ENCODE results near the gene PKNOX2.

Gene PKNOX2

DNA sequence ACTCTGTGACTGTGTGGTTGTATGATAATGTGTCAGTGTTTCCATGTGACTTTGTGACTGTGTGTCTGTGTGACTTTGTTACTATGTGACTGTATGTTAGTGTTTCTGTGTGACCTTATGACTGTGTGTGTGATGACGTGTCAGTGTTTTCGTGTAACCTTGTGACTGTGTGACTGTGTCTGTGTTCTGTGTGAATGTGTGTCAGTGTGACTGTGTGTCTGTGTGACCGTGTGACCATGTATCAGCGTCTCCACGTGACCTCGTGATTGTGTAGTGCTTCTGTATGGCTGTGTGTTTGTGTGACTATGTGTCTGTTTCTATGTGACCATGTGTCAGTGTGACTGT is 9.5 kb upstream of the PKNOX2 start:
- no peak for DNase-seq

DNA sequence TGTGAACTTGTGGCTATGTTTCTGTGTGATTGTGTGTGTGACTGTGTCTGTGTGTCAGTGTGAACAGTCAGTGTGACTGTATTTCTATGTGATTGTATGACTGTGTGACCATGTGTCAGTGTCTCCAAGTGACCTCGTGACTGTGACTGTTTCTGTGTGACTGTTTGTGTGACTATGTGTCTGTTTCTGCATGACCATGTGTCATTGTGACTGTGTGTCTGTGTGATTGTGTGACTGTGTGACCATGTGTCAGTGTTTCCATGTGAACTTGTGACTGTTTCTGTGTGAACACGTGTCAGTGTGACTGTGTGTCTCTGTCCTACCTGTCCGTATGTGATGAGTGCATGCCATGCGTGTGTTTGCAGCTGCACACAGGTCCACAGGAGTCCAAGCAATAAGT is 8.8 kb upstream of the PKNOX2 start:
- DNase-seq, result no peak

DNA sequence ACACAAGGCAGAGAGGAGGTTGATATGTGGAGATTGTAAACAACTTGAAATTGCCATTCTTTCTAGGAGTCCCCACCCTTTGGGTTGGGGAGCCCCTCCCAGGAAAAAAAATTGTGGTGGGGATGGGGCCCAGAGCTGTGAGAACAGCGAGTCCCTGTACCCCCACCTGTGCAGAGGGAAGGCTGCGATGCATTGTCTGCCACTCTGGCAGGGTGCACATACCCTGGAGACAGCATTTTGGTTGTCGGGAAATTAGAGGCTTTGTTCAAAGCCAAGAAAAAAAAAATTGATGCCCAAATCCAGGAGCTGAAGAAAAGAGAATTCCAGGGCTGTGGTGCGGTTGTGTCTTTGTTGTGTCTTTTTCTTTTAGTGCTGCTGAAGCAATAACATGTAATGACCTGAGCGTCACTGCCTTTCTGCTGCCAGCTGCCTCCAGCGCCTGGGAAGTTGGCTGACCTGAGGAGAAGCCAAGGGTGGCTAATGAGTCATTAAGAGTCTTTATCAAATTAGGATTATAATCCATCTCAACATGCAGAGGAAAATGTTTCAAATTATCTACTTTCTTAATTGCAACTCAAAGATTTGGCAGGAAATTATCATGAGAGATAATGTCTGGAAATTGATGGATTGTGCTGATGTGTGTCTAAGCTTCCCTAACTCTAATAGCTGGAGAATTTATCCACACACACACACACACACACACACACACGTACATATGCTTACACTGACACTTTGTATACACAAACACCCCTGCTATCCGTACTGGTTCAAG is 8.0 kb upstream of the PKNOX2 start:
- no peak for DNase-seq

DNA sequence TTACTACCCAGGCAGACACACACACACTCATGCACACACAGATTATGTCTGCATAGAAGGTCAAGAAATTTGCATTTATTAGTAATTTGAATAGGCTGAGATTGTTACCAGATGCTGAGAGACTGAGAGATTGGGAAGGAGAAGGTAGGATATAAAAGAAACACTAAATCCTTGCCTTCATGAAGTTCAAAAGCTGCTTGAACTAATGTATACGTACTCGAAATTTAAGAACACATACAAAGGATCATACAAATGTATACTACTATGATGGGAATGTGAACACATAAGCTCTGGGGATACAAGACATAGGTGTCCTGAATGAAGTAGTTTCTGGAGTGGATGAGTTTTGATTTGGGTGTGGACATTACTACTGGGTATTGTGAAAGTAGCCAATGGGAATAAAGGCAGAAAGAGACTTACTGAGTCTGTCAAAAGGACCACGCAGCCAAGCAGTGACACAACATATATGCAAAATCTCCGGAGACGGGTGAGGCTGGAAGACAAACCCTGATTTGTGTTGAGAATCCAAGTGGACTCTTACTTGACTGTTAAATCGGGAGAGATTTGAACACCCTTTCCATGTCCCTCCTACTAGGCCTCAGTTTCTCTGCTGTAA is 7.3 kb upstream of the PKNOX2 start:
- DNase-seq, result no peak

DNA sequence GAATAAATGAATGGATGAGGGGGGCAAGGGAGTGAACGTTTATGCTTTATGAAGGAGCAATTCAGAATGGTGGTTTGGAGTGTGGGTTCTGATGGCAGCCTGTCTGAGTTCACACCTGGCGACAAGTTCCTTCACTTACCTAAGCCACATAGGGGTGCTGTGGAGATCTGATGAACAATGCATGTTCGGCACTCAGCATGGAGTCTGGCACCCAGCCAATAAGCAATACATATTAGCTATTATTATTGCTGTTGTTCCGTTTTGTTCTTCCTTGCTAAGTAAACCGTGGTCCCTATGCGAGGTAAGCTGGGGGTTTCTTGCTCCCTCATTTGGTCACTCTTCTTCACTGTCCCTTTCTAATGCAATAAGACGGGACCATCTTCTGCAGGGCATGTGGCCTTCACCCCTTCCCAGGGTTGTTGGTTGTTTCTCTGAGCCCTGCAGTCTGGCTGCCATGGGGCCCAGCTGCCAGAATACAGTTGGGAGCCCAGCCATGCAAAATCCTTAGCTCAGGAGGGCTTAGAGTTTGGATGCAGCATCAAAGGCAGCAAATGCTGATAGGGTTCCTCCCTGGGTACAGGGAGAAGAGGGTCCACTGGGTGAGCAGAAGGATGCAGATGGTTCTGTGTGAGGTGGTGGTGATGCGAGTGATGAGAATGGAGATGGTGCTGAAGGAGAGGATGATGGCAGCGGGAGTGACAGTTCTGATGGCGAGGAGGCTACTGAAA is 6.4 kb upstream of the PKNOX2 start:
- no peak for DNase-seq

DNA sequence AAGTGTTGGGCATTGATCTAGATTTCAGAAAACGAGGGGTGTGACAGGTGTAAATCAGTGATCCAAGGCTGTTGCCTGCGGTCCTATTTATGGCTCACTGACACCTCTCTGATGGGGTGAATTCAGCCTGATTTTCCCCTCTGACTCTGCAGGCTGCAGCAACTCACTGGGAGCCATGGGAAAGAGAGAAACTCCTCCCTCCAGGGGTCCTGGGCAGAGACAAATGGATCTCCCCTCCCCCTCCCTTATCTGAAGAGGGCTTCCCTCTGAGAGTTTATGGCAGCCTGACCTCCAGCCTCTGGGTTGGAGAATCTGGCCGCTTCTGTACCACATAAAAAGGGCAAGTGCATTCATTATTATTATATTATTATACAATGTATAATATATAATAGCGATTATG is 1.8 kb upstream of the PKNOX2 start:
- no peak for DNase-seq

DNA sequence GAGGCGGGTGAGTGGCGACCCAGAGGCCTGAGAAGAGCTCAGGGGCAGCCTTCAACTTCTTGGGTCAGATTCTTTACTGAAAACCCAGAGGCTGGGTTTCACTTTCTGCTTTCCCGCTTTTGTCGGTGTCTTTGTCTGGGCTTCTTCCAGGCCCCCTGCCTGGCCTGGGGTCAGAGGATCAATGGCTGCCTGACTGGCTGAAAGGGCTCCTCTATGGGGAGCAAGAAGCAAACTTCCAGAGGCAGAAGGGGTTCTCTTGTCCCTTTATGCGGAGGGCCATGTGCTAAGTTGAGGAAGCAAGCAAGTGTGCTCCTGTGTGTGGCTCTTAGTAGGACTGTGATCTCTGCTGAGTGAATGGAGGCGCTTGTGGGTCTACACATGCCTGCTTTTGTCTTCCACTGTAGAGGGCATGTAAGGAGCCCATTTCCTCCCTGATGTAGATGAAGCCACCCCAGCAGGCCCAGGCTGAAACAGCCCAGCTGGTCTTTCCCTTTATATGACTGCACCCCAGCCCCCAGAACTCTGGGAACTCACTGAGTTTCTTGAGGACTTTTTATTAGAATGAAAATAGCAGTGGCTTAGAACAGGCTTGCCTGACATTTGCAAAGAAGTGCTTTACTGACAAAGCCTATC is 1.0 kb upstream of the PKNOX2 start:
- no peak for DNase-seq

DNA sequence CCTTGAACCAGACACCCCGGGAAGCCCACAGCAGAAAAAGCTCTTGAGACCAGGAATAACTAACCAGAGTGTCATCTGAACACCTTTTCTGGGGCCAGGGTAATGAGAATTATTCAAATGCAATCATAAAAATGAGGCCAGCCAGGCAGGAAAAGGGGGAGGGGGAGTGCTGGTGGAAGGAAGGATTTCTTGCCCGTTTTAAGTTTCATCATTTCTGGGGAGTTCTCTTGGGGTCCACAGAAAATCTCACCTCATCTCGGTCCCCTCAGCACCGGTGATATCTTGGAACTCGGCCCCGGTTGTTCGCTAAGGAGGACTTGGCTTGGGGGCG is 495 bp upstream of the PKNOX2 start:
- no peak for DNase-seq

DNA sequence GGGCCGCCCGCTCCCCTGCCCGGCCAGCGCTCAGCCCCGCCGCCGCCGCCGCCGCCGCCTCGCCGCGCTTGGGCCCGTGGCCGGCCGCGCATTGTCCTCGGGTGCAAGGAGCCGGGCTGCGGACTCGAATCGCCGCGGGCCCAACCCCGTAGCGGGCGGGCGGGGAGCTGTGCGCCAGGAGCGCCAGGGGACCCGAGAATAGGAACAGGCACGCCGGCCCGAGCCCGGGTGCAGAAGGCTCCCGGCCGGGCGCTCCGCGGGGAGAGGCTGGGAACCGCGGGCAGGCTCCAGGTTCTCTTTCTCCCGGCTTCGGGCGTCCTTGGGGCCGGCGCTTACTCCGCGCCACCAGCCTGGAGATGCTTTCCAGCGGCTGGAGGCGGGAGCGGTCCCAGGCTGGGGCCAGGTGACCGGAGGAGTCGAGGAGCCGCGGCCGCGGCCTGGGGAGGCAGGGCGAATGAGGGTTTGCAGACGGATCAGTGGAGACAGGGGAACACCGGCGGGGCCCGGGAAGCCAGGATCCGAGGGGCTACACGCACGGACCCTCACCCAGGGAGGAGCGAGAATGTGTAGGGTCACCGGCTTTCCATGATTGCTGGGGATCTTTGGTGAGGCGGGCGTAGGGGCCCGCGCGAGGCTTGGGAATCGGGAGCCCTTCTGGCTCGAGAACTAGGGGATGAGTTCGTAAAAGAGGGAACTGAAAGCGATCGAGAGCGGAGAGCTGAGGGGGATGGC is 726 bp downstream of the PKNOX2 start:
- DNase-seq, result peak; percentile 31

DNA sequence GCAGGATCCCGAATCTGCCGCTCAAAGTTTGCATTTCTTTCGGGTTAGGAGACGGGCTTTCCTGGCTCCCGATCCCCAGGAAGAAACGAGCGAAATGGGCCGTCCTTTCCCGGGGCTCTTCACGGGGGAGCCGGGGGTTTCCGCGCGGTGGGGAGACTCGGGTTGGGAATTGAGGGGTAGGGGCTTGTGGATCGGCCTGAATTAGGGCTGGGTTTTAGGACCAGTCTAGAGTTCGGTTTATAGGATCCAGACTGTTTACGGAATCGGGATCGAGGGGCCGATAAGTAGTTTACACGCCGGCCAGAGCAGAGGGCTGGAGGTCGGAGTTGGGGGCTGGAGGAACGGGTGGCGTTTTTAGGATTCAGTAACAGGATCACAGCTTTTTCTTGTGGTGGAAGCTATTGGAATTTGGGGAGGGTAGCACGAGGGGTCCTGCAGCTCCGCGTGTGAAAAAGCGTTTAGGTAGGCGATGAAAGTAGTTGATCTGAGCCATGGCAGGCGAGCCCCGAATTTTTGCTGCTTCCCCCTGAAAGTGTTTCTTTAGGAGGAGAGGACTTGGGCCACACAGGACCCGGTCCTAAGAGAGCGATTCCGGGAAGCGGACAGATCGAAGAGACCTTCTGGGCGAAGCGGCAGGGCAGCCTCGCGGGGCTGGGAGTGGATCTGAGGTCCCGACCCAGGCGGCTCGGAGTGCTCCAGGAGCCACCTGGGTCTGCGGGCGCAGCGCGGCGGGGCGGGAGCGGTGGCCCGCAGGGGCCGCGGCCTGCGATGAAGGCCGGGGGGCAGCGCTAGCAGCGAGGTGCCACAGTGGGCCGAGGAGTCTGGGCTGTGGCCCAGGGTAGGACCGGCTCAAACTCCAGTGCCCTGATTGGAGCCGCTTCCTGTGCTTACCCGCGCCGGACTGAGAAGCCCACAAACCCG is 1.6 kb downstream of the PKNOX2 start:
- no peak for DNase-seq

DNA sequence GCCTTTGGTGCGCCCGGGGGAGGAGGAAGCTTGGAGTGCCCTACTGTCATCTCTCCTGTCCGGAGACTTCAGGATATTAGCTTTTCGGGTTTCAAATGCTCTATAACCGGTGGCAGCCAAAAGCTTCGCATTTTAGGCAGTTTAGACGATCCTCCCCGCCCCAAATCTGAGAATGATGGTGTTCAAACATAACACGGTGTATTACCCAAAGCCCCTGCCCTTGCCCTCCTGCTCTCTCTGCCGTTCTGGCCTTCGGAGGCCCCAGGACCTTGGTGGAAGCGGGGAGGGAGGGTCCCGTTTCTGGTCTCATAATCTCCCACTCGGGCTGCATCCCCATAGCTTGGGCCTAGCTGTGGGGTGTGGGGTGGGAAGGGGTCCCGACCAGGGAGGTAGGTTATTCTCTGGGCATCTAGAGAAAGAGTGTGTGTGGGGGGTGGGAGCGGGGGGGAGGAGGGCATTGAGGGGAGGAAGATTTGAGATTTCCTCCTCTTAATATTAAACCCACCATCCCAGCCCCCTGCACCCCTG is 2.3 kb downstream of the PKNOX2 start:
- DNase-seq, result no peak

DNA sequence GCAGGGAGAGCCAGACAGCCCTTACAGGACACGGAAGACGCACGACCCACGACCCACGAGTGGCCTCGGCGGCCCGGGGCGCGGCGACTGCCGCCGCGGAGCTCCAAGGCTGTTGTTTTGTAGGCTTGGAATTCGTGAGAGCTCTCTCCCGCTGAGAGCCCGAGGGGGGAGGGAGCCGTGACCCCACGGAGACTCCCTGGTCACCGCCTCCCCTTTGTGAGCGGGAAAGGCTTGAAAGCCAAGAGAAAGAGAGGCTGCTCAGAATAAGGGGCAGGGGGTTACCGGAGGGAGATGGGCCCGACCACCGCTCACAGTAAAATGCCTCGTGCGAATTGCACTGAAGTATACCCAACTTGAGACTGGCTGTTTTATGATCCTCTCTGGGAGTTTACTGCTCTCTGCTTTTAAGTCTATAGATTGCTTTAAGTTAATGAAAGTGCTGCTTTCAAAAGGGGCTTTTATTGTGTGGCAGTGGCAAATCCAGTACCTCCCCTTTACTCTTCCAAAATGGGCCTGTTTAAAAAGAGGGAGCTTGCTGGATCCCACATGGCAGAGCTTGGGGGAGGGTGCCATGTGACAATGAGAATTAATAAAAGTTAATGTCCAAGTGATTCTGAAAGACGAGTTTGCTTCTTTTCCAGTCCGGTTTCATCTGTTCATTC is 2.9 kb downstream of the PKNOX2 start:
- no peak for DNase-seq

DNA sequence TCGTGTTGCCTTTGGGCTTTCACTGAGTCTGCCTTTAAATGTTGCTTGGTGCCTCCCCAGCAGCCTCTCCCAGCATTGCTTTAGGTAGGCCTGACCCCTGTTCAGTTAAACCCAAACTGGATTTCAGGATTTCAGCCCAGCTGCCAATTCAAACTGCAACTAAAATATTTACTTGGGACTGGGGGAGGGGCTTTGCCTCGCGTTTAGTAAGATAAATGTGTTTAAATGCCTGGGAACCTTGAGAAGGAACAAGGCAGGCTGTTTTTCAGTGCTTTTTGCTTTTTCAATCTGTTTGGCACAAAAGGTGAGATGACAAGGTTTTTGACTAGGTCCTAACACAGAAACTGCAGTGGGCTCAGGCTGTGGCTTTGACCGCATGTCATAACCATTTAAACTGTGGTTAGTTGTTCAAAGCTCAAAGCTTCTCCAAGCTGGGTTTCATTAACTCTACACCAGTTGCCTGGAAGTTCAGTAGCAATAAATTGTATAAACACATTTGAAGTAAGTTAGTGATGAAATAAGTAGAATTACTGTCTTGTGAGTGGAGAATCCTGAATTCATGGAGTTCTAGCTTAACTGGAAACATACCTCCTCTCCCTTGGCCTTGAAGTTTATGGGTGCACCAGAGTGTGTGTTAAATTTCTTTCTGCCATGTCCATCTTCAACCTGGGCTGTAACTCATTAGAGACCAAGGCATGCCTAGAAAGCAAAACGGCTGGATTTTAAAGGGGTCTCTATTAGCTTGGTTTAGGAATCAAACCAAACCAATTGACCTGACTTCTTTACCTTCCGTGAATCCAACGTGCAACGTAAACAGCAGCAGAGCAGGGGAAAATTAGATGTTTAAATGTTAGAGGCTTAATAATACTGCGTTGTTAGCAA is 3.6 kb downstream of the PKNOX2 start:
- no peak for DNase-seq

DNA sequence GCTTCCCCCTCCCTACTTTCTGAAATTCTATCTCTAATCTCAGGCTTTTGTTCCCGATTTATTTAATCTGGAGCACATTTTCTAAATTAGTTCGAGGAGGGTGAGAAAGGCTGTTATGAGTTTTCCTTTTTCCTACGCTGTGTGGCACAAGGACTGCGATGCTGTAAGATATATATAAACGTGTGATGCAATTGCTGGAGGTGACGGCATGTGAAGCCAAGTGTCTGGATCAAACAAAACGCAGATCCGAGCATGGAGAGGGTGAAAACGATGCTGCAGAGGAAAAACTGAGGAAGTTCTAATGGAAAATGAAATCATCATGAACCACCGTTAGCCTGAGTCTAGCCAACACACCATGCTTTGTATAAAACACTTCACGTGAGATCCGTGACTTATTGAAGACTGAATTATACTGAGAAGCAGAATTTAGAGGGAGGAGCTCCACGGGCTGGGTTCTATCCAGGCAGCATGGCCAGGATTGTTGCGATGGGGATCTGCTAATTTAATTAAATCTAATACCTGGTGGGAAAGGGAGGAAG is 4.4 kb downstream of the PKNOX2 start:
- DNase-seq, result no peak

DNA sequence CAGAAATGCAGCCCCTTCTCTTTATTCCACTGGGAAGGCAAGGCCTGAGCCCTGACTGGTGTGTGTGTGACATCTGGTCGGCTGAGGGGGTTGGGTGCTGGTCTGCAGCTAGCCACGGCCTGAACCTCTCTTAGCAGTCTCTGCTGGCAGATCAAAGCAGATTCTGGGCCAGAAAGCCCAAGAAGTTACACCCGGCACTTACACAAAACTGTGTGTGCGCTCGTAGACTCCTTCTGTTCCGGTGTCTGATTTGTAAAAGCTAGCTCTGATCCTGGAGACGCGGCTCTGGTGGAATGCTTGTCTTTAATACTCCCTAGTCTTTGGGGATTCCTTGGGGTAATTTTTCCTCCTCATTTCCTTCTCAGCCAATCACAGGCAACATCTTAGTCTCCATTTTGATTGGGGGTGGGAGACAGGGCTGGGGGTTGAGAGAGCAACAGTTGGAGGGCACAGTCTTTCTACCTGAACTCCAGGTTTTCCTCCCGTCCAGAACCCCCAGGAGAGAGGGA is 5.5 kb downstream of the PKNOX2 start:
- DNase-seq, result no peak

DNA sequence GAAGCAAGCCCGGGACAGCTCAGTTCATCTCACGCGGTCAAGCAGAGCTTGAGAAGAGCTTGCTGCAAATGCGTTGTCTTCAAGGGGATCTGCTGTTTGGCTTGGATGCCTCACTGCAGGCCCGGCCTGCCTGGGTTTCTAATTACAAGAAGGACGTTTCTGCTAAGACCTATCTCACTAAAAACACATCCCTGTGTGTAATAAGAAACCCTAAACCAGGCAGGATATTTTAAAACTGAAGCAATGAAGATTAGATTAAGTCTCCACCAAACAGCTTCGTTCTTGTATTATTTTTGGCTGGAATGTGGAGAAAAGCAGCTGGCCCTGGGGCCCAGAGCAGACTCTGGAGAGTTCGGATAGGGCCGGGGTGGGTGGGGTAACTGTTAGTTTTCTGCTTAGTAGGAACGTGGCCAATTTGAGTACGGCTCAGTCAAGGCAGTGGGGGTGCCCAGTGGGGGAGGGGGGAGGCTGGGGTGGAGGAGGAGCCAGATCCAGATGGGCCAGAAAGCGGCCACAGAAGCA is 6.0 kb downstream of the PKNOX2 start:
- DNase-seq, result no peak

DNA sequence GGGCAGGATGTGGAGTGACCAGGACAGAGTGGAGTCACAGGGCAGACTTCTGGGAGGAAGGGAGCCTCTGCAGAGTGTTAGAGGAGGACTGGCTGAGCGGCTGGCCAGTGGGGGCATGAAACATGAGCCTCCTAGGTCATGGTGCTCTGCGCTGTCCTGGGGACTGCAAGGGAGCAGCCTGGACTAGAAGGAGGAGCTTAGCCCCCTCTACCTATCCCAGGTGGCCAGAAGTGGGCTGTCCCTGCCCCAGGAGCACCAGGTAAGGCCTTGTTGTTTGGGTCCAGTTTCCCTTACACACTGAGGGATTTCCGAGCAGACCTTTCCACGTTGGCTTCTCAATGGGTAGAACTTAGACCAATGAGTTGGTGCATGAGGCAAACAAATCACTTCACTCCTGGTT is 7.4 kb downstream of the PKNOX2 start:
- DNase-seq, result no peak

DNA sequence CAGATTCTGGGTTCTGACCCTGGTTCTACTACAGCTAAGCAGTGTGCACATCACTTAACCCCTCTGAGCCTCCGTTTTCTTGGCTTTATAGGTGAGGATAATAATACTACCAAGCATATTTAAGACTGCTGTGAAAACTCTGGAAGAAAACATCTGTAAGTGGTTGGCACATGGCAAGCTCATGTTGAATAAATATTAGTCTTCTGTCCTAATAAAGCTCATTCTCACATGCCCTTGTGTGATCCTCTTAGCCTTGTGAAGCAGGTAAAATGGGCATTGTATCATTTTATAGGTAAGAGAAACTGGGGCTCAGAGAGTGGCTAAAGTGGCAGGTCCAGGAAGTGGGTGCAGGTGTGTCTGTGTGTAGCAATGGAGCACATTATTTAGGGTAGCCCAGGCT is 8.5 kb downstream of the PKNOX2 start:
- DNase-seq, result no peak

DNA sequence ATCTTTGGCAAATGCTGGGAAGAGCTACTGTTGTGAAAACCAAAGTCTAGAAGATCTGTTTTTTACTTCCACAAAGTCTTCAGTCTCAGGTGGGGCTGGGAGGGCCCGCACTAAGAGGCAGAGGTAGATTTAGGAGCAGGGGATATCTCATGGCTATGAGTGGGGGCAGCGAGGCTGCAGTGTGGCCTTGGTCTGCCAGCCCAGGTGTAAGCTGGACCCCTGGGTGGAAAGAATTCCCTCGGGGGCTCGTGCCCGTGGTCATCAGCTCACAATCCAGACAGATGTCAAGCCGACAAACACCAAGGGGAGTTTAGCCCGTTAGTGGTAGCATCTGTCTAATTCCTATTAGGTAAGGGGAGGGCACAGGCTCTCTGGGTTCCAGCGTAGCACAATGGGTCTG is 9.0 kb downstream of the PKNOX2 start:
- DNase-seq, result no peak

DNA sequence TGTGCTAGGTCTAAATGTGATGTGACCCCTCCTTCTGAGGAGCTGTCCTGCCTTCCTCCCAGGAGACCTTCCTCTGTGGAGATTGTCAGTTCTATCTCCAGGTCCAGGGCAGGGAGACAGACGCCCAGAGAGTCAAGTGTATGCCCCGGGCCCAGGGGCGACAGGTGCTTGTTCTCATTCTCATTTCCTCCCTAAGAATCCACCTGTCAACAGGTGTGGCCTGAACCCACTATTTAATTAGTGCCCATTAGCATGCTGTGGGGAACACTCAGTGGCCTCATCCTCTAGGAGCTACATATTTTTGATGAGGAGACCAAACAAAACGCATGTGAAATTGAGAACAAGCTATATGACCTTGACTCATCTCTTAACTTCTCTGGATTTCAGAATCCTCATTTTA is 9.5 kb downstream of the PKNOX2 start:
- no peak for DNase-seq

Measured in activated CD4-positive, CD25-positive, alpha-beta regulatory T cell treated with anti-CD3 and anti-CD28 coated beads, Interleukin-2, amount 50 U/mL, for 72 hours (primary cell).